GM12873 (cell line): ENCODE results near the gene STK33.

ENCODE experiments used
- TF ChIP-seq, protein P1 (sequence below): IDR thresholded peaks from 2 replicates; pipeline ENCODE4 v1.5.1; 2012; ENCODE audit warnings: low read depth, mild to moderate bottlenecking, moderate library complexity, low read length, control low read depth; ENCODE audit not compliant: insufficient read depth; ENCODE audit errors: missing control alignments

STK33 gene

DNA sequence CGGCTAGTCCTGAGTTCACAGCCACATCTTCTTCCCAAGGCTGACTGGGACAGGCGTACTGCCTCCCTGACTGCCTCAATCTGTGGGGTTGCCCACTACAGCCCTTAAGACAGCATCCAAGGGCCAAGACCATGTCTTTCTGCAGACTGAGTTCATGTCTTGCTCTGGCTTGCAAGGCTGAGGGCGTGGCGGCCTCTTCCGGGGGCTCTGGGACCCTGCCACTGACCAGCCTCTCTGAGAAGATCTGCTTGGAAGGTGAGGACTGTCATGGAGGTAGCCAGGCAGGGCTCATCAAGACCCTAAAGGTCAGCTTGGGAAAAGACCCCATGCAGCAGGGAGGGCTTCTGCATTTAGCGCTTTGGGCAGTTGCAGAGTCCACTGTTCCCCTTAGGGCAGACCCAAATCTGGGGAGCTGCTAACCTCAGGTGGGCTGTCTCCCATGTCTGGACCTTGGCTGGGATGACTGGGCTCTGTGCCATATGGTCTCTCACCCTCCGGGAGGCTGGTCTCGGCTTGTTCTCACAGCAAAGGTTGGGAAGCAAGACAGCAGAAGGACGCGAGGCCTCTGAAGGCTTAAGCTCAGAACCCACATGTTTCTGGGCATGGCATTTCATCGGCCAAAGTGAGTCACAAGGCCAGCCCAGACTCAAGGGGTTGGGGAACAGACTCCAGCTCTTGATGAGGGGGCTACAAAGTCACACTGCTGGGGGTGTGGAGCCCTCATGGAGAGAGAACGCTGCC, 221.2 kb downstream of the STK33 start:
- TF ChIP-seq, protein P1, sequence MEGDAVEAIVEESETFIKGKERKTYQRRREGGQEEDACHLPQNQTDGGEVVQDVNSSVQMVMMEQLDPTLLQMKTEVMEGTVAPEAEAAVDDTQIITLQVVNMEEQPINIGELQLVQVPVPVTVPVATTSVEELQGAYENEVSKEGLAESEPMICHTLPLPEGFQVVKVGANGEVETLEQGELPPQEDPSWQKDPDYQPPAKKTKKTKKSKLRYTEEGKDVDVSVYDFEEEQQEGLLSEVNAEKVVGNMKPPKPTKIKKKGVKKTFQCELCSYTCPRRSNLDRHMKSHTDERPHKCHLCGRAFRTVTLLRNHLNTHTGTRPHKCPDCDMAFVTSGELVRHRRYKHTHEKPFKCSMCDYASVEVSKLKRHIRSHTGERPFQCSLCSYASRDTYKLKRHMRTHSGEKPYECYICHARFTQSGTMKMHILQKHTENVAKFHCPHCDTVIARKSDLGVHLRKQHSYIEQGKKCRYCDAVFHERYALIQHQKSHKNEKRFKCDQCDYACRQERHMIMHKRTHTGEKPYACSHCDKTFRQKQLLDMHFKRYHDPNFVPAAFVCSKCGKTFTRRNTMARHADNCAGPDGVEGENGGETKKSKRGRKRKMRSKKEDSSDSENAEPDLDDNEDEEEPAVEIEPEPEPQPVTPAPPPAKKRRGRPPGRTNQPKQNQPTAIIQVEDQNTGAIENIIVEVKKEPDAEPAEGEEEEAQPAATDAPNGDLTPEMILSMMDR = no peak

DNA sequence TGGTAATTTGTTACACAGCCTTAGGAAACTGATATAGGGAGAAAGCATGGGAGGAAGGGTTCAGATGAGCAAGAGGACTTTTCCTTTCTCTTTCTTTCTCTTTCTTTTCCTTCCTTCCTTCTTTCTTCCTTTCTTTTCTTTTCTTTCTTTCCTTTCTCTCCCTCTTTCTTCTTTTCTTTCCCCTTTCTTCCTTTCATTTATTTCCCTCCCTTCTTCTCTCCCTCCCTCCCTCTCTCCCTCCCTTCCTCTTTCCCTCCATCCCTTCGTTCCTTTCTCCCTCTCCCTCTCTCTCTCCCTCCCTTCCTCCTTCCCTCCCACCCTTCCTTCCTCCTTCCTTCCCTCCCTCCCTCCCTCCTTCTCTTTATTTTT, 222.5 kb downstream of the STK33 start:
- TF ChIP-seq, protein P1 = no peak

DNA sequence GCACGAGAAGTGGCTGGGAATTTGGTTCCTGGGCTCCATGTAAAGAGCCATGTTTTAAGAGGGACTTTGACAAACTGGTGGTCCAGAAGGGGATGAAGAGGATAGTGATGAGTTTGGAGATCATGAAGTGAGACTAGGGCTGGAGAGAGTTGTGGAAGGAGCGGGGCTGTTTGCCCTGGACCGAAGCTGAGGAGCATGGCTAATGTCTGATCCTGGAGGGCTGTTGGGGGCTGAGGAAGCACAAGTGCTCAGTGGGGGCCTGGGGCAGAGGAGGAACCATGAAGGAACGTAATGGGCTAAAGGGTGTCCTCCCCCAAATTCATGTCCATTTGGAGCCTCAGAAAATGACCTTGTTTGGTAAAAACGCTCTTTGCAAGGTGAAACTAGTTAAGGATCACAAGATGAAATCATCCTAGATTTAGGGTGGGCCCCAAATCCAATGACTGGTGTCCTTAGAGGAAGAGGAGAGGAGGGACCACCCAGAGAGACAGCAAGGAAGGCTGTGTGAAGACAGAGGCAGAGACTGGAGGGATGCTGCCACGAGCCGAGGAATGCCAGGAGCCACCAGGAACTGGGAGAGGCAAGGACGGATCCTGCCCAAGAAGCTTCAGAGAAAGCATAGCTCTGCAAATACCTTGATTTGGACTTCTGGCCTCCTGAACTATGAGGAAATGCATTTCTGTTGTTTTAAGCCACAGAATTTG, 223.1 kb downstream of the STK33 start:
- TF ChIP-seq, protein P1 = no peak

DNA sequence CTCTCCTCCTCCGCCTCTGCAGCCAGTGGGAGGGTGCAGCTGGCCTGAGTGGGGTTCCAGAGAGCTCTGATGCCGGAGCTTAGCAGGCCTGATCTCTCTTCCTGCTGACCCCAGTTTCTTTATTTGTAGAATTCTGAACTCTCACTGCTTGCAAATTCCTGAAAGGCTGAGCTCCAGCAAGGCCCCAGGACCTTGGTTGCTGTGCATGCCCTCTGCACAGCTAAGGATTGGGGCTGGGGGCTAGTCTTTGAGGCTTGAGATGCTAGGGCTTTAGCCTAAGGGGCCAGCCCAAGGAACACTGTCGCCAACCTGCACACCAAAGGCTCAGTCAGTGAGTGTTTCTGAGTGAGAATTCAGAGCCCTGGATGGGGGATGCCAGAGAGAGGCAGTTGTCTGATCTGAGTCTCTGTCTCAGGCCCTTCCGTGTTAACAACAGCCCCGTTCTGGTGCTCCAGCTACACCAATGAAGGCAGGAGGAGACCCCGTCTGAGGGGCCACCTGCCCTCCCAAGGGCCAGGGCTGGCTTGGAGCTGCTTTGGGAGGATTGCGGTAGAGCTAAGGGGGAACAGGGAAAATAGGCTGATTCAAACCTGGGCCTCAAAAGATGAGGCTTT, 224.3 kb downstream of the STK33 start:
- TF ChIP-seq, protein P1 = no peak

DNA sequence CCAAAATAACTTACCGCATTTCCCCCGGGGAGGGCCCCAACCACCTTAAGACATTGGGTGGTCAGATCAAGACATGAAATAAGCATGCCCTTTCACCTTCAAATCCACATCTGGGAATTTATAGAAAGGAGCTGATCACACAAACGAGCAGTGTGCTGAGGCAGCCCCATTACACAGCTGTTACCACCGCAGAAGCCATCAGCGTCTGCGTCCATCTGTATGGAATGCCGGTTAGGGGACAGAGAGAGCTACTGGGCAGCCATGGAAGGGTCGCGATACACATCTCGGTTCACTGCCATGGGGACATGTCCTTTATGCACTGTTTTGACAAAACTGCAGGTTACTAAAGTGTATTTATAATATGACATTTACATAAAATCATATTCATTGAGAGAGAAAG, 225.3 kb downstream of the STK33 start:
- TF ChIP-seq, protein P1 = no peak

DNA sequence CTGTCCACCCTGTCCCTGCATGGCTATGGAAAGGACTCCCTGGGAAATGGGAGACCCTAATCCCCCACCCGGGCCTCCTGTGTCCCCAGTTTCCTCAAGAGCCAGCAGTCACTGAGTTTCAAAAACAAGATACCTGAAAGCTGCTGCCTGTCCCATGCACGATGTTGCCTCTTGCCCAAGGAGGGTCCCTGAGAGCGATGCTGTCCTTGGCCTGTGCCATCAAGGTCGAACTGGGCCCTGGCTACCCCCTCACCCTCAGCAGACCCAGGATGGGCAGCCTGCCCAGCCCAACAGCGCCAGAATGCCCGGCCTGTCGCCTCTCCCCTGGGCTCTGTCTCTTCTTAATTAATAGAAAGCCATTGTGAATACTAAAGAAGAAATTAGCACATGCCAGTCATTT, 225.8 kb downstream of the STK33 start:
- TF ChIP-seq, protein P1 = no peak

DNA sequence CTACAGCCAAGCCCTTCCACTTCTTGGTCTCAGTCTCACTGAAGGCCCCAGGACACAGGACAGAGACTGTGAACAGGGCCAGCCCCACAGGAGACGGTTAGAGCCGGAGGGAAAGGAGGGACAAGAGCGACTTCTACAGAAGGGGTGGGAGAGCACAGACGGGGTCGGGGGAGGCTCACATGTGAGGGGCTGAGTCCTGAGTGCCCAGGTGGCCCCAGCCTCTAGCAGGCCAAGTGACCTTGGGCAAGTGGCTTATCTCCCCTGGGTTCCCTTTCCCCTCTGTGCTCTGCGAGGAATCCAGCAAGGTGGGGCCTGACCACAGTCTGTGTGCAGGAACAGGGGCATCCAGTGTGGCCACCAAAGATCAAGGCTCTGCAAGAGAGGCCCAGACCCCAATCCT, 227.7 kb downstream of the STK33 start:
- TF ChIP-seq, protein P1 = no peak
